GM19468 (cell line): ENCODE results near the gene CAP2.

Experiments
- ATAC-seq: cut with Tn5 transposase; IDR thresholded peaks from one replicate; pipeline ENCODE4 v1.9.1; 2021; ENCODE audit warnings: mild to moderate bottlenecking, moderate library complexity, moderate number of reproducible peaks; ENCODE audit not compliant: unreplicated experiment; ENCODE audit errors: extremely low read depth

CAP2 gene

DNA sequence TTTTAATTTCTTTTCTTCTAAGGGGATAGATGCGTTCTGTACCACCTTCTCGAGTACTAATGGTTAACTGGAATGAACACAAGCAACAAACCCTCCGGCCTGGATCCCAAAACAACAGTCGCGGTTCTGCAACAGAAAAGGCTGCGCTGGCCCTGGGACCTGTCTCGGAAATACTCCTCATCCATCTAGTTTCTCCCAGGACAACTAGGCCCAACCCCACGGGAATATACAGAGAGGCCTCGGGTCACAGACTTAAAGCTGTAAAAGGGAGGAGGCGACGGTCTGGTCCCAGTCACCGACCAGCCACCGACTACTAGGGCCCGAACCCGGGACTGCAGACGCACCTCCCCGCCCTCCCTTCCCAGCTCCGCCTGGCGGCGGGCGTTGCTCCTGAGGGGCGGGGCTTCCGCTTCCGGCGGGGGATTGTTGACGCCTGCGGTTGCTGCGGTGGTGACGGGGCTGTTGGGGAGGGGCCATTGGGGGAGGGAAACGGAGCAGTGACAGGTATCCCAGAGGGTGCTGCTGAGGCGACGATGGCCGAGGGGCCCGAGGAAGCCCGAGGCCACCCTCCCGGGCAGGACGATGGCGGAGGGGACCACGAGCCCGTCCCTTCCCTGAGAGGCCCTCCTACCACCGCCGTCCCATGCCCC is 206.6 kb downstream of the CAP2 start, which contains the start of gene FAM8A1:
FAM8A1 (plus strand) TSS at position 426 of the 650 bp plus-strand sequence; CDS start at position 534, 108 bp downstream.
- ATAC-seq: peak; percentile 77

DNA sequence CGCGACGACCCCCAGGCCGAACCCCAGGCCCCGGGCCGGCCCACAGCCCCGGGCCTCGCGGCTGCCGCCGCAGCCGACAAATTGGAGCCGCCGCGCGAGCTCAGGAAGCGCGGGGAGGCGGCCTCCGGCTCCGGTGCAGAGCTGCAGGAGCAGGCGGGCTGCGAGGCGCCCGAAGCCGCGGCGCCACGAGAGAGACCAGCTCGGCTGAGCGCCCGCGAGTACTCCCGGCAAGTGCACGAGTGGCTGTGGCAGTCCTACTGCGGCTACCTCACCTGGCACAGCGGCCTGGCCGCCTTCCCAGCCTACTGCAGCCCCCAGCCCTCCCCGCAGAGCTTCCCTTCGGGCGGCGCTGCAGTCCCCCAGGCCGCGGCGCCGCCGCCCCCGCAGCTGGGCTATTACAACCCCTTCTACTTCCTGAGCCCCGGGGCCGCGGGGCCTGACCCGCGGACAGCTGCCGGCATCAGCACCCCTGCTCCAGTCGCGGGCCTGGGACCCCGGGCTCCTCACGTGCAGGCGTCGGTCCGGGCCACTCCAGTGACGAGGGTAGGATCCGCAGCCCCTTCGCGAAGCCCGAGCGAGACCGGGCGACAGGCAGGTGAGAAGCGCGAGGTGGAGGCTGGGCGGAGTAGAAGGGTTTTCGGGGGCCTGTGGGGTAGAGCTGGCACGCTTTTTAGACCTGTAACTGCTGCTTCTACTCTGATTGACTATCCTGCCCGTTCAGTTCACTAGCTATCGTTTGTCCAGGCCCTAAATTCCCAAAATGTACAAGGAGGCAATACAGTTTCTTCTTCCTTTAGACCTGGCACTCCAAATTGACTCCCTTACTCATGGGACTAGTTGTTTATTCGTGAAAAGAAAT is 207.4 kb downstream of the CAP2 start:
- ATAC-seq: peak; percentile 6

DNA sequence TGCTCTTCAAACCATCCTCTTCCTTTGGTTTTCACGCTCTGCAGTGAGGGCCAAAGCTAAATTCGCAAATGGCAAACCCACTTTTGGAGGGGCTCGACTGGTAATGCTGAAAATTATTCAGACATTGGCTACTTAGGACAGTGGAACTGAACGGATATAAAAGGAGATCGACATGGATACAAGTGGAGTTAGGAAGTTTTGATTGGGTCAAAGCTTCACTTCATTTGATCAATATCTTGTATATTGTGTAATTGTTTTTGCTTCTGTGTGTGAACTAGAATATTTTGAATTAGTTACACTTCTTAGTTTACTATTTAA is 207.9 kb downstream of the CAP2 start:
- ATAC-seq: no peak

DNA sequence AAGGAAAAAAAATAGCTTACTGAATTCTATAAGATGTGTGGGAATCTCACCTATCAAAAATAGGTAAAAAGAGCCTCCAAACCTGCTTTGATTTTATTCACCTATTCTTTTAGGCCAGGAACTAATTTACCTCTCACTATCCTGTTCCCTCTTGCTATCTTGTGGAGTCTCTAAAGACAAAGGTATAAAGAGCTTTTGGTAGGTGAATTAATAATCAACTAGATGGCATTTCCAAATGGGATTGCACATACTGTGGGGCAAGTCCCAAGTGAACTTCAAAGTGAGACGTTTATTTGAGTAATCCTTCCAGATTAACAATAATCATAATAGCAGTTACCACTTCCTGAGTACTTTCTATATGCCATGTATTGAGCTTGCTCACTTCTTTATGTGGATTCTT is 209.5 kb downstream of the CAP2 start:
- ATAC-seq: no peak

DNA sequence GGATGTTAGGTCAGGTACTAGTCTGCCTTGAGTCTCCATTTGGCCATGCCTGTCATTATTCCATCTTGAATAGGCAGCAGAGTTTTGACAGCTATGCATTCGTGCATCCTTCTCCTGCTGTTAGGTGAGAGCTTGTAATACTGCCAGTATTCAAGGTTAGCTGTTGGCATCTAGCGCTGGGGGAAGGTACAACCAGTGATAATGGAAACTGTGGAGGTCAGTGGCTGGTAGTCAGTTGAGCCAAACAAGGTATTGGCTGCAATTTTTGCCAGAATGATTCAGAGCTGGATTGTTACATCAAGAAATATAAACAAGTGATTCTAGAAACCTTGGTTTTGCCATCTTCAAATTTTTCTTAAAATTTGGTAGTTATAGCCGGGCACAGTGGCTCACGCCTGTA is 213.2 kb downstream of the CAP2 start:
- ATAC-seq: no peak
